ENCODE results near the gene WDTC1. TPM values are rescaled to one million over a fixed set of nuclear protein-coding genes. Genes with fewer than 3 reads are reported as not detected.

WDTC1 gene
- total RNA-seq, 4 donors from 2014 or later: 21.4 to 40.9 (median 27.9) TPM

- no peak for TF ChIP-seq CTCF (IDR thresholded peaks at IDR 0.05; ENCODE audit: low read depth)
Measured at GRCh38 chr1:27349784-27350662, 115.6 kb downstream of the WDTC1 start.

- TF ChIP-seq CTCF (IDR thresholded peaks at IDR 0.05; ENCODE audit: low read depth): no peak
Measured at GRCh38 chr1:27350663-27351540, 116.5 kb downstream of the WDTC1 start.

GRCh38 chr1:27351541-27352107 lies 117.2 kb downstream of the WDTC1 start:
- no peak for TF ChIP-seq CTCF (IDR thresholded peaks at IDR 0.05; ENCODE audit: low read depth)

GRCh38 chr1:27353166-27353565 lies 118.7 kb downstream of the WDTC1 start:
- TF ChIP-seq CTCF (IDR thresholded peaks at IDR 0.05; ENCODE audit: low read depth): no peak

GRCh38 chr1:27353629-27354028 lies 119.2 kb downstream of the WDTC1 start:
- TF ChIP-seq CTCF (IDR thresholded peaks at IDR 0.05; ENCODE audit: low read depth): no peak

GRCh38 chr1:27355683-27356082 lies 121.3 kb downstream of the WDTC1 start:
- no peak for TF ChIP-seq CTCF (IDR thresholded peaks at IDR 0.05; ENCODE audit: low read depth)

- no peak for TF ChIP-seq CTCF (IDR thresholded peaks at IDR 0.05; ENCODE audit: low read depth)
Measured at GRCh38 chr1:27356277-27356618, 121.8 kb downstream of the WDTC1 start.
